Measurements from ENCODE around the gene ABHD12. TPM values are rescaled to one million over a fixed set of nuclear protein-coding genes. Genes with fewer than 3 reads are reported as not detected.

ABHD12 gene
- total RNA-seq, 1 donor = 38.4 TPM

DNA sequence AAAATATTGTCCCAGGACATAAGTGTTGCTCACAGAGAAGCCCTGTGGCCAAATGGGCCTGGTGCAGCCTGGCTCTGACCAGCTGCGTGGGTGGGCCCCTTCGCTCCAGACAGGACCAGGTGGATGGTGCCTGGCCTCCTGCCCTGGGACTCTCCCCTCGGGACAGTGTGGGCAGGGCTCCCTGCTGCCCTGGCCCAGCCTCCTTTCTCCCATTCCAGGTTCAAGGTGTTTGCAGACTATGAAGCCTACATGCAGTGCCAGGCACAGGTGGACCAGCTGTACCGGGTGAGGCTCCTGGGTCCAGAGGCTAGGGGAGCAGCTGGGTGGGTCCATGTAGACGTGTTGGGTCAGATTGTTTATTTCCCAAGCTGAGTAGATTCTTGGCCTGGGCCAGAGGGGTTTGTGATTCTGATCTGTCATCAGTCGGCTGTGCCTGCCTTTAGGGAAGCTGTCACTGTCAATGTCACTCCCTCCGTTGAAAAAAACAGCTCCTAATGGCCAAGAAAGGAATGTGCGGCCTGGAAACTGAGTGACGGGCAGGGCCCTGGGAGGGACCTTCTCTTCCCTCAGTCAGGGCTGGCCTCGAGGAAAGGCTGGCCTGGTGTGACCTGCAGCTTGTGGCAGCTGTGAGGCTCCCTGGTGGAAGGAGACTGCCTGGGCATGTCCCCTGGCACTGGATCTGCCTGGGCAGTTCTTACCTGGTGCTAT lies 95.1 kb downstream of the ABHD12 start:
- TF ChIP-seq, protein P1, sequence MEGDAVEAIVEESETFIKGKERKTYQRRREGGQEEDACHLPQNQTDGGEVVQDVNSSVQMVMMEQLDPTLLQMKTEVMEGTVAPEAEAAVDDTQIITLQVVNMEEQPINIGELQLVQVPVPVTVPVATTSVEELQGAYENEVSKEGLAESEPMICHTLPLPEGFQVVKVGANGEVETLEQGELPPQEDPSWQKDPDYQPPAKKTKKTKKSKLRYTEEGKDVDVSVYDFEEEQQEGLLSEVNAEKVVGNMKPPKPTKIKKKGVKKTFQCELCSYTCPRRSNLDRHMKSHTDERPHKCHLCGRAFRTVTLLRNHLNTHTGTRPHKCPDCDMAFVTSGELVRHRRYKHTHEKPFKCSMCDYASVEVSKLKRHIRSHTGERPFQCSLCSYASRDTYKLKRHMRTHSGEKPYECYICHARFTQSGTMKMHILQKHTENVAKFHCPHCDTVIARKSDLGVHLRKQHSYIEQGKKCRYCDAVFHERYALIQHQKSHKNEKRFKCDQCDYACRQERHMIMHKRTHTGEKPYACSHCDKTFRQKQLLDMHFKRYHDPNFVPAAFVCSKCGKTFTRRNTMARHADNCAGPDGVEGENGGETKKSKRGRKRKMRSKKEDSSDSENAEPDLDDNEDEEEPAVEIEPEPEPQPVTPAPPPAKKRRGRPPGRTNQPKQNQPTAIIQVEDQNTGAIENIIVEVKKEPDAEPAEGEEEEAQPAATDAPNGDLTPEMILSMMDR (IDR thresholded peaks at IDR 0.05; ENCODE audit: insufficient read depth, low read depth, low read length) = no peak
- no peak for DNase-seq (ENCODE audit: low read depth)
- H3K4me3 ChIP-seq (ENCODE audit: low read depth, low read length) = no peak overlapping the region

DNA sequence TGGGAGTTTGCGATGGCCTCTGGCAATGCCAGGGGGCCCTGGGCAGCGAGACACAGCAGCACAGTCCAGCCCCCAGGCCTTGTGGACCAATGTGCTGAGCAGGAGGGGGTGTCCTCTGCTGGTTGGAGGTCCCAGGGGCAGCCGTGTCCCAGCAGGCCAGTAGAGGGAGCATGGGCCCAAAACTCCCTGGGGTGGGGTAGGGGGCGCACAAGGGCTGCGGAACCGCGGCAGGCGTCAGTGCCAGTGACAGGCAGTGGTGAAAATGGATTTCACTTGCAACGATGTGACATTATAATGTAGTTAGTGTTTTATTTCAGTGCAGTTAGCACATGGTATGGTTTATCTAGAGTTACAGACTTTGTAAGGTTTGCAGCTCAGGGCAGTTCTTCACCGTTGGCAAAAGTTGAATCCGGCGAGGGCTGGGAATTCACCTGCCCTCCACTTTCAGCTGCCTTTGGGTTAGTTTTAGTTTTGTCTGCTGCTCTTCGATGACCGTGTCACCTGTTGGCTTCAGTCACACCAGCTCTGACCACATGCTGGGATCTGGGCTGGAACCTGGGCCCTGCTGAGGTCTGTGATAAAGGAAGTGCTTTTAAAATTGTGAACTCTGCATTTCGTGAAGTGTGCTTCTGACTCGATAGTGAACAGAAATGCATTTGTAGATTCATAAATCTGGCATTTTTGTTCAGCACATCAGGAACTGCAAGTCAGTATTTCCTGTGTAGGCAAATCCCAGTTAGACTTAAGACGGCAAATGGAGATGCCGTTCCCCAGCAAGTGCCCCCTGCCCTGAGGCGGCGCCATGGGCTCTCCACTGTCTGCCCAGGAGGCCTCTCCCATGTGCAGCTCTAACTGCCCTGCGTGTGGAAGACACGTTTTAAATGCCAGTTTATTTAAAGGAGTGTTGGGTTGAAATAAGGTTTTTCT lies 95.9 kb downstream of the ABHD12 start:
- H3K4me3 ChIP-seq (ENCODE audit: low read depth, low read length) = no peak overlapping the region
- peak; percentile 63 for DNase-seq (ENCODE audit: low read depth)
- TF ChIP-seq, protein P1 (IDR thresholded peaks at IDR 0.05; ENCODE audit: insufficient read depth, low read depth, low read length) = peak; percentile 96

DNA sequence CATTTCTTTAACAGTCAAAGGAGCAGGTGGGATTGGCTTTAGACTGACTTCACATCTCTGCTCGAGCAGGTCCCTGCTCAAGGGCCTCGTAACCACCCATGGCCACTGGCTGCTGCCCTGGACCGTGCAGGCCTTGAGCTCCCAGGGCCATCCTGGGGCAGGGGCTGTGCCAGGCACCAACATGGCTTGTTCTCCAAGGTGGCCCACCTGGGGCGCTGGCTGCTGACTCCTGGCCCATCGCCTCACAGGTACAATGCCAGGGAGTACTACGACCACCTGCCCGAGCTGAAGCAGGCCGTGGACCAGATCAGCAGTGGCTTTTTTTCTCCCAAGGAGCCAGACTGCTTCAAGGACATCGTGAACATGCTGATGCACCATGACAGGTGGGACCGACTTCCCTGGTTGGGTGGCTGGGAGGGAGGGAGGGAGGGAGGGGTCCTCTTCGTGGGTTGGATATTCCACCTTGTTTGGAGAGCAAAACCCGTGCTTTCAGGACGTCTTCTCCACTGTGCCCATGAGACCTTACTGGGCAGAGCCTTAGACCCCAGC lies 96.7 kb downstream of the ABHD12 start:
- DNase-seq (ENCODE audit: low read depth) = no peak
- TF ChIP-seq, protein P1 (IDR thresholded peaks at IDR 0.05; ENCODE audit: insufficient read depth, low read depth, low read length) = no peak
- no peak overlapping the region for H3K4me3 ChIP-seq (ENCODE audit: low read depth, low read length)

DNA sequence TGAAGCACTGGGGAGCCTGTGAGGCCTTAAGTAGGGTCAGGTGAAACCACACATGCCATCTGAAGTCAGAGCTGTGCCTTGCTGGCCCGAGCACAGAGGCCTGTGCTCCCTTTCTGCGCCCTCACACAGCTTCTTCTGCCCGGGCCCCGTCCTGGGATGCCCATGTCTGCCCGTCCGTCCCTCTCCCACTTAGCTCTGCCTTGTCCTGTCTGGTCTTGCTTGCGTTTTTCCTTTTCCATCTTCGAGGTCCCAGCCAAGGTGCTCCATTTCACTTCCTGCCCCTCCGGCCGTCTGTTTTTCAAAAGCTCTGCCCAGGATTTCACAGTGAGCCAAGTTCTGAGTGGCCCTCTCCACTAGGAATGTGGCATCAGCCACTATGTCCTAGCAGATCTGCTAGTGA lies 97.1 kb downstream of the ABHD12 start:
- no peak overlapping the region for H3K4me3 ChIP-seq (ENCODE audit: low read depth, low read length)
- DNase-seq (ENCODE audit: low read depth) = no peak
- TF ChIP-seq, protein P1 (IDR thresholded peaks at IDR 0.05; ENCODE audit: insufficient read depth, low read depth, low read length) = no peak

DNA sequence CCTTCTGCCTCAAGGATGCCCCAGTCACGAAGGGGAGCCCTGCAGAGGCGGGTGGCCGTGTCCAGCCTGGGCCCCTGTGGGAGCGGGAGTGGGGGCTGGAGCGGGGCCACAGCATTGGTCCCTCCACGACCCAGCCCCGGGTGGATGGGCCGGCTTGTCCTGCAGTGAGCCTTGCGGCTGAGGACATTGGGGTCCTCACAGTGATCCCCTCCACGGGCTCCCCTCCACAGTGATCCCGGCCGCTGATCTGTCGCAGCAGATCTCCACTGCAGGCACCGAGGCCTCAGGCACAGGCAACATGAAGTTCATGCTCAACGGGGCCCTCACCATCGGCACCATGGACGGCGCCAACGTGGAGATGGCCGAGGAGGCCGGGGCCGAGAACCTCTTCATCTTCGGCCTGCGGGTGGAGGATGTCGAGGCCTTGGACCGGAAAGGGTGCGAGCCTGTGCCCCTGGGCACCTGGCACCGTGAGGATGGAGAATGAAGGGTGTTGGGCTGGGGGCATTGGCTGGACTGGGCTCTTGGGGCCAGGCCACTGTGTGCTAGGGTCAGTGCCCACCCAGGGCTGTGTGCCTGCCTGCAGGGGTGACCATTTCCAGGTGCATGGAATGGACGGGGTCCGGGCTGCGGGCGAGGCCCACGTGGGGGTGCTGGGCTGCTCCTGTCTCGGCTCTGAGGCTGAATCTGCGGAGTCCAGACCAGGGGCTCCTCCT lies 98.3 kb downstream of the ABHD12 start:
- TF ChIP-seq, protein P1 (IDR thresholded peaks at IDR 0.05; ENCODE audit: insufficient read depth, low read depth, low read length) = no peak
- no peak for DNase-seq (ENCODE audit: low read depth)
- no peak overlapping the region for H3K4me3 ChIP-seq (ENCODE audit: low read depth, low read length)

DNA sequence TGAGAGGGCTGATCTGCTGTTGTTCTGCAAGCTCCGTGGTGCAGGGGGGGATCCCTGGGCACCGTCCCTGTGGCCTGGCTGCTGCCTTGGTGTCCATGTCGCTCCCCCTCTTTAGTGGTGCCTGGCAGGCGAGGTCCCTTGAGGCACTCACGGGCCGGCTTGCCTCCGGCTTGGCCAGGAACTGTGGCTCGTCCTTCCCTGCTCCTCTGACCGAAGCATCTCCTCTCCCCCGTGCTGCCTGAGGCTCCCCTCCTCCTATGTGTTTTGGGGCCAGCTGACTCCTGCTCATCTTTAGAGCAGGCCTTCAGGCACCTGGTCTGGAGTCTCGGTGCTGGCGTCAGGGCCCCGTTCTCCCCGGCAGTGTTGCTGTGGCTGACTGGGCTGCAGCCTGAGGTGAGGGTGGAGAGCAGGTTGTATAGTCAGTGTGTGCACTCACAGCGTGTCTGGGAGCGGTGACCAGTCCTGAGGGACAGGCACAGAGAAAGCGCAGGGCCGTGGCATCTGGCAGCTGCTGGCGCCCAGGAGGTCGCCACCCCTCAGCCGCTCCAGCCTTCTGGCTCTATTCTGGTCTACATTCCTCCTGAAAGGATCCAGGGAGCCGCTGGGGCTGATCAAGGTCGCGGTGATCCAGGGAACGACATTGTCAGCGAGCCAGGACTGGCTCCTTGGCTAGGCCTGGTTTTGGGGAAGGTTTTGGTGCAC lies 99.1 kb downstream of the ABHD12 start:
- TF ChIP-seq, protein P1 (IDR thresholded peaks at IDR 0.05; ENCODE audit: insufficient read depth, low read depth, low read length) = no peak
- DNase-seq (ENCODE audit: low read depth) = no peak
- no peak overlapping the region for H3K4me3 ChIP-seq (ENCODE audit: low read depth, low read length)

Data from fibroblast of villous mesenchyme (primary cell).